K562 (cell line): ENCODE data around the gene GARIN5B. TPM values are rescaled to one million over a fixed set of nuclear protein-coding genes. Genes with fewer than 3 reads are reported as not detected.

Source experiments
- AFF4 ChIP-seq: sonication (generic); formaldehyde crosslinking; IDR thresholded peaks from 2 replicates; pipeline ENCODE4 v1.8.0; 2023; ENCODE audit warnings: mild to moderate bottlenecking, missing genetic modification reagents
- CHD1 ChIP-seq: fragments of 200-600 bp; sonication (generic); IDR thresholded peaks from one replicate; pipeline ENCODE4 v1.6.1; 2012; ENCODE audit warnings: mild to moderate bottlenecking, moderate library complexity, low read length, inconsistent platforms
- E2F3 ChIP-seq: fragments of 250-450 bp; sonication (Bioruptor Pico); IDR thresholded peaks from 2 replicates; pipeline ENCODE4 v1.4.0; 2020; ENCODE audit warnings: mild to moderate bottlenecking
- EP400 ChIP-seq: fragments of 450-650 bp; IDR thresholded peaks from 2 replicates; pipeline ENCODE4 v1.6.1; 2017; ENCODE audit warnings: antibody characterized with exemption, mild to moderate bottlenecking, moderate library complexity
- FOXA1 ChIP-seq: fragments of 450-650 bp; IDR thresholded peaks from 2 replicates; pipeline ENCODE4 v1.6.1; 2016; ENCODE audit warnings: mild to moderate bottlenecking, borderline replicate concordance
- FOXP1 ChIP-seq: sonication (generic); formaldehyde crosslinking; IDR thresholded peaks from 2 replicates; pipeline ENCODE4 v1.8.0; 2022; ENCODE audit warnings: mild to moderate bottlenecking, missing genetic modification reagents
- HNRNPUL1 ChIP-seq: fragments of 200-400 bp; formaldehyde crosslinking; IDR thresholded peaks from 2 replicates; pipeline ENCODE4 v1.6.1; 2017; ENCODE audit warnings: low read length
- MYC ChIP-seq, 2 experiments: fragments of 250-450 bp in 1 of 2; sonication (Bioruptor Pico) in 1 of 2; IDR thresholded peaks; 2 replicates each; pipeline versions ENCODE4 v1.5.1 to v1.6.1; 2012 to 2021; ENCODE audit warnings: low read depth in 2 of 2, borderline replicate concordance in 1 of 2, improper control_type of control experiment in 1 of 2, low read length in 1 of 2, mild to moderate bottlenecking in 1 of 2, moderate library complexity in 1 of 2
- NFRKB ChIP-seq: fragments of 450-650 bp; IDR thresholded peaks from 2 replicates; pipeline ENCODE4 v1.6.1; 2016; ENCODE audit warnings: low read depth
- NRF1 ChIP-seq, 2 experiments: fragments of 450-650 bp; IDR thresholded peaks in 1 of 2; conservative IDR thresholded peaks in 1 of 2; 2 replicates each; pipeline ENCODE4 v1.6.1; 2014; ENCODE audit warnings: mild to moderate bottlenecking in 2 of 2
- PTBP1 ChIP-seq: fragments of 200-400 bp; formaldehyde crosslinking; IDR thresholded peaks from 2 replicates; pipeline ENCODE4 v1.6.1; 2017; ENCODE audit warnings: low read depth, low read length
- RCOR1 ChIP-seq, 2 experiments: IDR thresholded peaks; 2 replicates each; pipeline ENCODE4 v1.6.1; 2012; ENCODE audit warnings: low read depth in 2 of 2, low read length in 2 of 2, borderline replicate concordance in 1 of 2, improper control_type of control experiment in 1 of 2
- SMAD4 ChIP-seq: fragments of 250-450 bp; sonication (Bioruptor Pico); conservative IDR thresholded peaks from 2 replicates; pipeline ENCODE4 v1.8.0; 2021; ENCODE audit warnings: inconsistent platforms, mild to moderate bottlenecking, moderate library complexity
- TBP ChIP-seq: optimal IDR thresholded peaks from 2 replicates; pipeline ENCODE3; 2011; ENCODE audit warnings: low read depth, low read length, improper control_type of control experiment
- TEAD1 ChIP-seq, 2 experiments: fragments of 450-650 bp in 1 of 2; sonication (generic) in 1 of 2; formaldehyde crosslinking; IDR thresholded peaks; 2 replicates each; pipeline versions ENCODE4 v1.4.0 to v1.8.0; 2020 to 2022; ENCODE audit warnings: mild to moderate bottlenecking in 2 of 2, missing genetic modification reagents in 1 of 2
- THAP7 ChIP-seq: fragments of 250-450 bp; sonication (Bioruptor Pico); IDR thresholded peaks from 2 replicates; pipeline ENCODE4 v1.5.0; 2021
- TOE1 ChIP-seq, 2 experiments: fragments of 450-650 bp in 1 of 2; sonication (generic) in 1 of 2; formaldehyde crosslinking in 1 of 2; IDR thresholded peaks; 2 replicates each; pipeline versions ENCODE4 v1.7.1 to v1.8.0; 2016 to 2022; ENCODE audit warnings: borderline replicate concordance in 2 of 2, mild to moderate bottlenecking in 2 of 2, antibody characterized with exemption in 1 of 2, inconsistent platforms in 1 of 2, low read depth in 1 of 2, missing genetic modification reagents in 1 of 2, moderate library complexity in 1 of 2
- ZNF143 ChIP-seq: sonication (generic); formaldehyde crosslinking; IDR thresholded peaks from 2 replicates; pipeline ENCODE4 v1.9.0; 2022; ENCODE audit warnings: mild to moderate bottlenecking, missing genetic modification reagents
- ZNF398 ChIP-seq: fragments of 250-450 bp; sonication (Bioruptor Pico); IDR thresholded peaks from 2 replicates; pipeline ENCODE4 v1.8.0; 2021; ENCODE audit warnings: moderate library complexity, mild to moderate bottlenecking, inconsistent platforms
- ZNF584 ChIP-seq: fragments of 200-800 bp; sonication (Bioruptor generic); IDR thresholded peaks from 2 replicates; pipeline ENCODE4 v1.6.1; 2016; ENCODE audit warnings: low read depth, mild to moderate bottlenecking, missing genetic modification characterization, missing compliant biosample characterization
- polyA plus RNA-seq, 8 experiments: library from polyadenylated mRNA; depleted of rRNA in 4 of 8; stranded (reverse) in 5 of 8; unstranded in 3 of 8; fragments of >200 nt; fragmentation: Nextera tagmentation in 2 of 8; fragmentation: Illumina TruSeq in 1 of 8; extraction: Ambion mirVana in 2 of 8; extraction: Trizol in 1 of 8; gene quantifications; 2 replicates each; pipeline versions ENCODE4 v1.2.1 to v1.2.3, GENCODE V29; 2011 to 2014; ENCODE audit warnings: inconsistent platforms in 1 of 8, missing spikeins in 1 of 8
- total RNA-seq, 7 experiments: library from RNA; depleted of rRNA in 6 of 7; stranded (reverse); fragments of >200 nt in 6 of 7; fragmentation: Illumina TruSeq in 2 of 7; extraction: Trizol in 2 of 7; gene quantifications; 2 replicates each; pipeline versions ENCODE4 v1.2.1 to v1.2.3, GENCODE V29; 2011 to 2021; ENCODE audit warnings: low replicate concordance in 1 of 7

The GARIN5B gene
- total and polyA plus RNA-seq, 9 of the 15 experiments (the other 6 are each of a cell fraction or from before 2014, with no cell fraction given), result not detected

GRCh38 chr19:55384131-55384919 is 21.3 kb upstream of the GARIN5B start, which contains the start of gene TMEM238 (continued):
- TF ChIP-seq TOE1 (IDR thresholded peaks at IDR 0.05; ENCODE audit: borderline replicate concordance), result no peak
- TF ChIP-seq TOE1 (CRISPR knock-in tag; IDR thresholded peaks at IDR 0.05; ENCODE audit: borderline replicate concordance, low read depth), result no peak
- TF ChIP-seq TEAD1 (CRISPR knock-in tag; IDR thresholded peaks at IDR 0.05), result 0 out of 4 replicates have a peak, but pooled peaks of 1 of the 2 experiments have one; percentile 27
- TF ChIP-seq SMAD4 (CRISPR knock-in tag), result peak; percentile 40; the same call in 1 of the 2 replicates
- TF ChIP-seq NFRKB, result peak; percentile 59; the same call in 1 of the 2 replicates
- no peak for TF ChIP-seq THAP7 (CRISPR knock-in tag)
- peak; percentile 74; the same call in 1 of the 2 replicates for TF ChIP-seq AFF4 (CRISPR knock-in tag)
- TF ChIP-seq FOXA1, result no peak
- no peak for TF ChIP-seq EP400
- TF ChIP-seq ZNF584, result no peak
- no peak for TF ChIP-seq PTBP1
- TF ChIP-seq ZNF398 (CRISPR knock-in tag), result no peak
- TF ChIP-seq TBP, result peak; percentile 41
- TF ChIP-seq E2F3 (CRISPR knock-in tag), result no peak
- TF ChIP-seq CHD1, result peak; percentile 80
- TF ChIP-seq NRF1 (conservative IDR thresholded peaks at IDR 0.05 in 1 of 2, IDR thresholded peaks at IDR 0.05 in 1 of 2), result no peak; a peak in 1 of 4 replicates
- TF ChIP-seq FOXP1 (CRISPR knock-in tag), result no peak
- no peak for TF ChIP-seq RCOR1 (IDR thresholded peaks at IDR 0.05; ENCODE audit: borderline replicate concordance in 1 of 2, low read depth in 2 of 2, low read length in 2 of 2)
- TF ChIP-seq HNRNPUL1, result no peak
- no peak for TF ChIP-seq ZNF143
- no peak for TF ChIP-seq MYC (IDR thresholded peaks at IDR 0.05; ENCODE audit: low read depth, low read length)
- no peak; the same call in 1 of the 2 replicates for TF ChIP-seq MYC (CRISPR knock-in tag; IDR thresholded peaks at IDR 0.05; ENCODE audit: borderline replicate concordance, low read depth)
